Left lung (tissue), 10 donors: ENCODE results near the gene TEX9. TPM values are rescaled to one million over a fixed set of nuclear protein-coding genes. Genes with fewer than 3 reads are reported as not detected.
A peak's percentile ranks its signal among the peaks of the same experiment; 100 is the strongest.

Experiments
- ATAC-seq: fragments of 200-7000 bp; cut with Tn5 transposase; one replicate; pipeline ENCODE4 v1.9.1; 2020; ENCODE audit warnings: moderate library complexity
- DNase-seq, 4 donors: peaks; one replicate each; pipeline ENCODE4 v3.0.0-alpha.2; 2013 to 2020
- H3K27ac ChIP-seq, 2 donors: fragments of 200-600 bp; sonication (generic) in 1 of 2; one replicate each; pipeline versions ENCODE4 v1.5.0 to v1.8.0; 2020 to 2021
- H3K27me3 ChIP-seq, 2 donors: fragments of 200-600 bp; sonication (generic) in 1 of 2; one replicate each; pipeline versions ENCODE4 v1.5.0 to v1.8.0; 2020 to 2021
- H3K36me3 ChIP-seq, 2 donors: fragments of 200-600 bp; sonication (generic) in 1 of 2; one replicate each; pipeline versions ENCODE4 v1.5.0 to v1.8.0; 2020 to 2021
- H3K4me1 ChIP-seq, 2 donors: fragments of 200-600 bp; one replicate each; pipeline ENCODE4 v1.8.0; 2021
- H3K4me3 ChIP-seq, 2 donors: fragments of 200-600 bp; sonication (generic) in 1 of 2; one replicate each; pipeline versions ENCODE4 v1.5.0 to v1.8.0; 2020 to 2021; ENCODE audit warnings: mild to moderate bottlenecking in 1 of 2
- H3K9me3 ChIP-seq, 2 donors: fragments of 200-600 bp; sonication (generic) in 1 of 2; one replicate each; pipeline versions ENCODE4 v1.5.0 to v1.8.0; 2020 to 2021
- intact Hi-C, 2 donors: fragments of 100-400 bp; cut with DNase I; formaldehyde crosslinking; loops; one replicate each; pipeline versions ENCODE4 v1.11.2 to v1.14.2; 2022
- polyA plus RNA-seq, 6 donors: library from polyadenylated mRNA; unstranded; fragments of 120-200 nt; gene quantifications; one replicate each; pipeline ENCODE4 v1.2.1, GENCODE V29; 2013; ENCODE audit not compliant: insufficient read length in 6 of 6
- total RNA-seq, 2 donors: library from RNA; stranded (reverse); fragmentation: NEBNext Ultra II Directional; extraction: Animal tissue kit (Norgen Biotek cat#: 25700); gene quantifications; one replicate each; pipeline ENCODE4 v1.2.1, GENCODE V29; 2021
- TF ChIP-seq, protein P1 (sequence below), 2 donors: fragments of 200-600 bp; sonication (generic) in 1 of 2; IDR thresholded peaks; one replicate each; pipeline versions ENCODE4 v1.5.0 to v1.8.0; 2021; ENCODE audit warnings: antibody characterized with exemption in 2 of 2
- donor health status: DM: no; HTN: yes; CAD: no.
- donor health status: DM: no; HTN: no; CAD: no.

Gene TEX9
- total and polyA plus RNA-seq, 8 donors = 6.3 to 19.4 (median 16.7) TPM

DNA sequence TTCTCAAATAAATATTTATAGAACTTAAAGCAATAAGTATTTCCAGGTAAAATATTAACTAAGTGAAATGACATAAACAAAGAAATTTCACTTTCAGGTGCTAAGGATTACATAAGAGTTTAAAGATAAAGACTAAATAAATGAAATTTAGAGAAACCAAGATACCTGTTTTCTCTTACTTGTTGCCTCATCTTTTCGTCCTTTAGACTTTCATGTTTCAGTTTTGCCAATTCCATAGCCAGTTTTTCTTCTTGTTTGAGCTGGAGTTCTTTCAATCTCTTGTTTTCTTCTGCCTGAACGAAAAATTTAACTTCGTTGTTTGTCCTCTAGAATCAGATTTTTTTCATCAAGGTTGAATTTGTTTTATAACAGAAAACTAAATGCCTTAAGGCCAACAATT is 91.0 kb downstream of the TEX9 start:
- no peaks in the 10 kb centered on the region for H3K9me3 ChIP-seq
- no peak overlapping the region for H3K27ac ChIP-seq
- no peak overlapping the region for H3K4me3 ChIP-seq
- intact Hi-C loops = no loop called here
- H3K36me3 ChIP-seq = no peaks in the 10 kb centered on the region
- DNase-seq (no peak), ATAC-seq (no peak)
- no peaks in the 10 kb centered on the region for H3K27me3 ChIP-seq
- TF ChIP-seq, protein P1, sequence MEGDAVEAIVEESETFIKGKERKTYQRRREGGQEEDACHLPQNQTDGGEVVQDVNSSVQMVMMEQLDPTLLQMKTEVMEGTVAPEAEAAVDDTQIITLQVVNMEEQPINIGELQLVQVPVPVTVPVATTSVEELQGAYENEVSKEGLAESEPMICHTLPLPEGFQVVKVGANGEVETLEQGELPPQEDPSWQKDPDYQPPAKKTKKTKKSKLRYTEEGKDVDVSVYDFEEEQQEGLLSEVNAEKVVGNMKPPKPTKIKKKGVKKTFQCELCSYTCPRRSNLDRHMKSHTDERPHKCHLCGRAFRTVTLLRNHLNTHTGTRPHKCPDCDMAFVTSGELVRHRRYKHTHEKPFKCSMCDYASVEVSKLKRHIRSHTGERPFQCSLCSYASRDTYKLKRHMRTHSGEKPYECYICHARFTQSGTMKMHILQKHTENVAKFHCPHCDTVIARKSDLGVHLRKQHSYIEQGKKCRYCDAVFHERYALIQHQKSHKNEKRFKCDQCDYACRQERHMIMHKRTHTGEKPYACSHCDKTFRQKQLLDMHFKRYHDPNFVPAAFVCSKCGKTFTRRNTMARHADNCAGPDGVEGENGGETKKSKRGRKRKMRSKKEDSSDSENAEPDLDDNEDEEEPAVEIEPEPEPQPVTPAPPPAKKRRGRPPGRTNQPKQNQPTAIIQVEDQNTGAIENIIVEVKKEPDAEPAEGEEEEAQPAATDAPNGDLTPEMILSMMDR (IDR thresholded peaks at IDR 0.05) = no peak
- H3K4me1 ChIP-seq = no peaks in the 10 kb centered on the region

DNA sequence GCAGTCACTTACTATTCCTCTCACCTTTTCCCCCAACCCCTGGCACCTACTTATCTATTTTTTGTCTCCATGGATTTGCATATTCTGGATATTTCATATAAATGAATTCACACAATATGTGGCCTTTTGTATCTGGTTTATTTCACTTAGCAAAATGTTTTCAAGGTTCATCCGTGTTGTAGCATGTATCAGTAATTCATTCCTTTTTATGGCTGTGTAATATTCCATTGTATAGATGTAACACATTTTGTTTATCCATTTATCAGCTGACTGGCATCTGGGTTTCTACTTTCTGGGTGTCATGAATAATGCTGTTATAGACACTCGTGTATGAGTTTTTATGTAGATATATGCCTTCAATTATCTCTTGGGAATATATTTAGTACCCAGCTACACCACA is 93.9 kb downstream of the TEX9 start:
- Histone ChIP-seq H3K4me3 (no peak overlapping the region), H3K27me3 (no peaks in the 10 kb centered on the region), H3K27ac (no peak overlapping the region), H3K4me1 (no peaks in the 10 kb centered on the region), H3K9me3 (no peaks in the 10 kb centered on the region), H3K36me3 (no peaks in the 10 kb centered on the region)
- ATAC-seq (no peak), DNase-seq (no peak)
- TF ChIP-seq, protein P1 (IDR thresholded peaks at IDR 0.05) = no peak
- intact Hi-C loops = no loop called here

DNA sequence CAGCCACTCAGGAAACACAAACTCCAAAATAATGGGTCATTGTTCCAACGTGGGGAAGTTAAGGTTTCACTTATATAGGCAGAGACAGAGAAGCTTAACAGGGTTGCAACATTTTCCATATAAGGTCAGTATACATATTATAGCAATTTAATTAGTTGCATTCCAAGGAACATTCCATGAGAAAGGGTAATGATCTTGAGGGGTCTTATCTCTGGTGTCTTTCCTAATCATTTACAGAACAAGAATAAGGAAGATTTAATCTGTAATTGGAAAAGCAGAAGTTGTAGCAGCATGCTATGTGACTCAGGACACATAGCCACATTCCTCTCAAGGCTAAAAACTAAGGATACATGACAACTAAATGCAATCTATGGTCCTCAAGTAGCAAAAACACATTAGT is 94.8 kb downstream of the TEX9 start:
- intact Hi-C loops = no loop called here
- H3K27ac ChIP-seq = no peak overlapping the region
- DNase-seq (peak in 1 of 4 donors; percentile 7), ATAC-seq (no peak)
- H3K4me3 ChIP-seq = no peak overlapping the region
- no peaks in the 10 kb centered on the region for H3K36me3 ChIP-seq
- no peaks in the 10 kb centered on the region for H3K27me3 ChIP-seq
- TF ChIP-seq, protein P1 (IDR thresholded peaks at IDR 0.05) = no peak
- H3K4me1 ChIP-seq = no peaks in the 10 kb centered on the region
- no peaks in the 10 kb centered on the region for H3K9me3 ChIP-seq

DNA sequence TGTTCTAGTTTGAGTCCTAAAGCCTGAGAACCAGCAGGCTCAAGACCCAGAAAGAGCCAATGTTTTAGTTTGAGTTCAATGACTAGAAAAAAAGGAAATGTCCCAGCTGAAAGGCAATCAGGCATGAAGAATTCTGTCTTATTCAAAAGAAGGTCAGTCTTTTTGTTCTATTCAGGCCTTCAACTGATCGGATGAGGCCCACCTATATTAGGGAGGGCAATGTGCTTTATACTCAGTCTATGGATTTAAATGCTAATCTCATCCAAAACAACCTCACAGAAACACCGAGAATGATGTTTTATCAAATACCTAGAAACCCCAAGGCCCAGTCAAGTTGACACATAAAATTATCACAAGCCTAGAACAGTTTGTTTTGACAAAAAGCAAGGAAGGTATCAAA is 95.7 kb downstream of the TEX9 start:
- intact Hi-C loops = no loop called here
- no peak overlapping the region for H3K27ac ChIP-seq
- no peak for ATAC-seq
- no peaks in the 10 kb centered on the region for H3K36me3 ChIP-seq
- no peak for DNase-seq
- H3K4me3 ChIP-seq = no peak overlapping the region
- peaks cover 0 to 4% of the 10 kb centered on the region in 2 donors for H3K4me1 ChIP-seq
- TF ChIP-seq, protein P1 (IDR thresholded peaks at IDR 0.05) = no peak
- H3K27me3 ChIP-seq = no peaks in the 10 kb centered on the region
- no peaks in the 10 kb centered on the region for H3K9me3 ChIP-seq

DNA sequence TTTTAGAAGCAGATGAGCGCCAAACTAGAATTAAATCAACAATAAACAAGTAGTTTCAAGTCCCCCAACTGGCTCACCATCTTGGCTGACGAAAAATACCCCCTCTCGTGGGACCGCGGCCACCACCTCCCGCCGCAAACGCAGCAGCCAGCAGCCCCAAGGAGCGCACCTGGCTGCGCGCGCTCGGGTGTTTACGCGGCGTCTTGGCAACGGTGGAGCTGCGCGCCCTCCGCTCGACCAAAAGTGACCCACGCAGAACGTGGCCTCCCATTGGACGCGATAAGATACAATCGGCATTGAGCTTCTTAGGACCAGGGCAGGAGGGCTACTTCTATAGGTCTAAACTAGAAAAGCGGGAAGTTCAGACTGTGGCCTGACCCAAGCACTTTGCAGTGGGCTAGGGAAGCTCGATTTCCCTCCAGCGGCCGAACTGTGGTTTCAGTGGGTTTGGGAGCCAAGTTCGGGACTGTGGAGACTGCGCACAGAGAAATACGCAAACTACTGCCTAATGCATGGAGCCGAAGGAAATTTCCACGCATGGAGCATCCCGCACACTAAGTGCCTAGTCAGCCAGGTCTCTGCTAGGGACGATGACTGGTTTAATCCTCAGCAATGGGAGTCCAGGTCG is 99.8 kb downstream of the TEX9 start, which contains the start of gene MNS1:
MNS1 (minus strand) TSS at position 245 of the 628 bp plus-strand sequence; CDS start at position 80, 165 bp downstream.
- no peaks in the 10 kb centered on the region for H3K36me3 ChIP-seq
- intact Hi-C loops = no loop called here
- ATAC-seq (peak; percentile 100), DNase-seq (peak; percentile 89 to 98 (median 94))
- no peak within 1 kb of the TSS for H3K27ac ChIP-seq
- H3K4me3 ChIP-seq = peak within 1 kb of the TSS; percentile 42 to 56
- H3K27me3 ChIP-seq = no peaks in the 10 kb centered on the region
- H3K4me1 ChIP-seq = peaks cover 0 to 9% of the 10 kb centered on the region in 2 donors
- TF ChIP-seq, protein P1 (IDR thresholded peaks at IDR 0.05) = no peak
- H3K9me3 ChIP-seq = no peaks in the 10 kb centered on the region
